CD8-positive, alpha-beta memory T cell (primary cell): ENCODE measurements around the gene TMEM101. TPM values are rescaled to one million over a fixed set of nuclear protein-coding genes. Genes with fewer than 3 reads are reported as not detected.

Source experiments
- CTCF ChIA-PET: fragments of 350-600 bp; sonication (Branson Sonifier 250); formaldehyde crosslinking; loops from one replicate; lab custom pipeline; 2021; ENCODE audit warnings: antibody characterized with exemption; lab: Charles Lee
- POLR2A ChIA-PET: fragments of 350-600 bp; sonication (Branson Sonifier 250); formaldehyde crosslinking; loops from one replicate; lab custom pipeline; 2021; ENCODE audit warnings: antibody characterized with exemption; lab: Charles Lee
- DNase-seq, 5 donors: peaks; one replicate each; pipeline versions ENCODE4 v3.0.0 to v3.0.0-alpha.2; 2020 to 2022; ENCODE audit warnings: mixed read lengths in 1 of 5
- H3K27ac ChIP-seq: one replicate; pipeline ENCODE4 v1.7.0; 2013; ENCODE audit warnings: low read depth, mild to moderate bottlenecking, low read length, moderate library complexity
- H3K27me3 ChIP-seq: 2 replicates; pipeline ENCODE4 v1.7.0; 2013; ENCODE audit warnings: low read length, mild to moderate bottlenecking; ENCODE audit not compliant: insufficient read depth, poor library complexity, severe bottlenecking
- H3K36me3 ChIP-seq: 2 replicates; pipeline ENCODE4 v1.7.0; 2013; ENCODE audit warnings: mild to moderate bottlenecking, low read length, moderate library complexity; ENCODE audit not compliant: insufficient read depth
- H3K4me1 ChIP-seq: 2 replicates; pipeline ENCODE4 v1.7.0; 2013; ENCODE audit warnings: mild to moderate bottlenecking, low read length, moderate library complexity; ENCODE audit not compliant: insufficient read depth
- H3K4me3 ChIP-seq: 2 replicates; pipeline ENCODE4 v1.7.0; 2013; ENCODE audit warnings: mild to moderate bottlenecking, low read length
- H3K9me3 ChIP-seq: 2 replicates; pipeline ENCODE4 v1.7.0; 2013; ENCODE audit warnings: mild to moderate bottlenecking, low read length
- H3K27ac Mint-ChIP-seq, 8 donors: one replicate each; pipeline ENCODE4 v1.8.0; 2020 to 2021; ENCODE audit warnings: mixed read lengths in 8 of 8, mild to moderate bottlenecking in 6 of 8, inconsistent platforms in 3 of 8, moderate library complexity in 3 of 8
- H3K27me3 Mint-ChIP-seq, 2 donors: one replicate each; pipeline ENCODE4 v1.8.0; 2020 to 2021; ENCODE audit warnings: mixed read lengths in 2 of 2, mild to moderate bottlenecking in 1 of 2, moderate library complexity in 1 of 2
- H3K36me3 Mint-ChIP-seq, 3 donors: one replicate each; pipeline ENCODE4 v1.8.0; 2020 to 2021; ENCODE audit warnings: mixed read lengths in 3 of 3, inconsistent platforms in 1 of 3, mild to moderate bottlenecking in 1 of 3
- H3K4me1 Mint-ChIP-seq, 3 donors: one replicate each; pipeline ENCODE4 v1.8.0; 2020 to 2021; ENCODE audit warnings: mixed read lengths in 3 of 3, inconsistent platforms in 1 of 3, mild to moderate bottlenecking in 1 of 3
- H3K4me3 Mint-ChIP-seq, 7 donors: one replicate each; pipeline ENCODE4 v1.8.0; 2020 to 2021; ENCODE audit warnings: mixed read lengths in 7 of 7, mild to moderate bottlenecking in 6 of 7, moderate library complexity in 4 of 7, inconsistent platforms in 2 of 7
- H3K9me3 Mint-ChIP-seq, 5 donors: one replicate each; pipeline ENCODE4 v1.8.0; 2020 to 2022; ENCODE audit warnings: mixed read lengths in 5 of 5, mild to moderate bottlenecking in 3 of 5, moderate library complexity in 2 of 5, inconsistent platforms in 1 of 5
- polyA plus RNA-seq: library from polyadenylated mRNA; unstranded; fragments of 300-500 nt; fragmentation: Illumina TruSeq; gene quantifications from one replicate; pipeline ENCODE4 v1.2.3, GENCODE V29; 2021
- total RNA-seq, 2 experiments: library from RNA; stranded (reverse); gene quantifications; one replicate each; pipeline ENCODE4 v1.2.3, GENCODE V29; 2021

The TMEM101 gene
- total and polyA plus RNA-seq, 3 experiments from 2014 or later, result 28.8 to 36.0 (median 32.5) TPM

- Histone ChIP-seq H3K27ac (no peak overlapping the region), H3K9me3 (no peaks in the 10 kb centered on the region), H3K4me3 (no peak overlapping the region), H3K4me1 (peaks cover 5% of the 10 kb centered on the region), H3K27me3 (peaks cover 14% of the 10 kb centered on the region), H3K36me3 (no peaks in the 10 kb centered on the region)
- Mint-ChIP-seq H3K27ac (no peak overlapping the region), H3K4me1 (peaks cover 0 to 7% (median 4%) of the 10 kb centered on the region in 3 donors), H3K36me3 (no peaks in the 10 kb centered on the region), H3K27me3 (peaks cover 38 to 73% of the 10 kb centered on the region in 2 donors), H3K4me3 (peak overlapping the region in 3 of 7 donors; percentile 25 to 75 (median 47)), H3K9me3 (no peaks in the 10 kb centered on the region)
- ChIA-PET POLR2A (no interaction called here), CTCF (no interaction called here)
- DNase-seq, result peak in 2 of 5 donors; percentile 16 to 49
Measured at GRCh38 chr17:43983515-43984411, 31.0 kb downstream of the TMEM101 start.

- peak overlapping the region in 2 of 7 donors; percentile 25 to 47 for H3K4me3 Mint-ChIP-seq
- H3K27ac Mint-ChIP-seq, result no peak overlapping the region
- peaks cover 5% of the 10 kb centered on the region for H3K4me1 ChIP-seq
- H3K36me3 Mint-ChIP-seq, result no peaks in the 10 kb centered on the region
- no peak for DNase-seq
- peaks cover 0 to 7% (median 4%) of the 10 kb centered on the region in 3 donors for H3K4me1 Mint-ChIP-seq
- no peaks in the 10 kb centered on the region for H3K9me3 Mint-ChIP-seq
- no peak overlapping the region for H3K4me3 ChIP-seq
- peaks cover 39 to 73% of the 10 kb centered on the region in 2 donors for H3K27me3 Mint-ChIP-seq
- H3K36me3 ChIP-seq, result no peaks in the 10 kb centered on the region
- no peak overlapping the region for H3K27ac ChIP-seq
- POLR2A ChIA-PET, result no interaction called here
- H3K27me3 ChIP-seq, result peaks cover 14% of the 10 kb centered on the region
- CTCF ChIA-PET, result no interaction called here
- no peaks in the 10 kb centered on the region for H3K9me3 ChIP-seq
Measured at GRCh38 chr17:43983196-43983514, 31.6 kb downstream of the TMEM101 start.

- Mint-ChIP-seq H3K9me3 (no peaks in the 10 kb centered on the region), H3K27ac (peak overlapping the region in 1 of 8 donors; percentile 88), H3K4me1 (peaks cover 0 to 7% (median under 1%) of the 10 kb centered on the region in 3 donors), H3K27me3 (peaks cover 35 to 64% of the 10 kb centered on the region in 2 donors), H3K36me3 (no peaks in the 10 kb centered on the region), H3K4me3 (no peak overlapping the region)
- peaks cover 5% of the 10 kb centered on the region for H3K4me1 ChIP-seq
- CTCF ChIA-PET, result no interaction called here
- no peaks in the 10 kb centered on the region for H3K9me3 ChIP-seq
- POLR2A ChIA-PET, result no interaction called here
- no peak overlapping the region for H3K27ac ChIP-seq
- H3K36me3 ChIP-seq, result no peaks in the 10 kb centered on the region
- H3K4me3 ChIP-seq, result no peak overlapping the region
- peaks cover 14% of the 10 kb centered on the region for H3K27me3 ChIP-seq
- DNase-seq, result no peak
Measured at GRCh38 chr17:43982171-43982570, 32.6 kb downstream of the TMEM101 start.

- H3K9me3 Mint-ChIP-seq, result no peaks in the 10 kb centered on the region
- no peak overlapping the region for H3K4me3 Mint-ChIP-seq
- H3K4me1 Mint-ChIP-seq, result peaks cover 0 to 7% (median 0%) of the 10 kb centered on the region in 3 donors
- POLR2A ChIA-PET, result no interaction called here
- DNase-seq, result no peak
- no peak overlapping the region for H3K27ac Mint-ChIP-seq
- Histone ChIP-seq H3K27me3 (peaks cover 7% of the 10 kb centered on the region), H3K4me1 (peaks cover 5% of the 10 kb centered on the region), H3K36me3 (no peaks in the 10 kb centered on the region), H3K4me3 (no peak overlapping the region), H3K27ac (no peak overlapping the region), H3K9me3 (no peaks in the 10 kb centered on the region)
- CTCF ChIA-PET, result interaction anchor here (0.7 to 1.0 kb wide), 2 partner anchors 36 to 101 kb away, joined by 3 to 4 read pairs; no protein-coding TSS in a partner anchor
- no peaks in the 10 kb centered on the region for H3K36me3 Mint-ChIP-seq
- peaks cover 33 to 48% of the 10 kb centered on the region in 2 donors for H3K27me3 Mint-ChIP-seq
Measured at GRCh38 chr17:43979671-43980070, 35.1 kb downstream of the TMEM101 start.

- Mint-ChIP-seq H3K4me3 (no peak overlapping the region), H3K27ac (no peak overlapping the region), H3K4me1 (peaks cover 0 to 7% (median 0%) of the 10 kb centered on the region in 3 donors), H3K36me3 (no peaks in the 10 kb centered on the region), H3K27me3 (peaks cover 28 to 47% of the 10 kb centered on the region in 2 donors), H3K9me3 (no peaks in the 10 kb centered on the region)
- H3K4me1 ChIP-seq, result peaks cover 5% of the 10 kb centered on the region
- POLR2A ChIA-PET, result no interaction called here
- CTCF ChIA-PET, result interaction anchor here (1.0 kb wide), 1 partner anchor 100 kb away, joined by 3 read pairs; no protein-coding TSS in a partner anchor
- peaks cover 7% of the 10 kb centered on the region for H3K27me3 ChIP-seq
- H3K36me3 ChIP-seq, result no peaks in the 10 kb centered on the region
- H3K4me3 ChIP-seq, result no peak overlapping the region
- no peak for DNase-seq
- H3K9me3 ChIP-seq, result no peaks in the 10 kb centered on the region
- no peak overlapping the region for H3K27ac ChIP-seq
Measured at GRCh38 chr17:43979011-43979410, 35.8 kb downstream of the TMEM101 start.

- peaks cover under 1% of the 10 kb centered on the region for H3K27me3 ChIP-seq
- no peaks in the 10 kb centered on the region for H3K36me3 ChIP-seq
- H3K9me3 ChIP-seq, result no peaks in the 10 kb centered on the region
- H3K4me1 ChIP-seq, result no peaks in the 10 kb centered on the region
- Mint-ChIP-seq H3K27me3 (peaks cover 25 to 49% of the 10 kb centered on the region in 2 donors), H3K27ac (no peak overlapping the region), H3K36me3 (no peaks in the 10 kb centered on the region), H3K4me3 (no peak overlapping the region), H3K9me3 (no peaks in the 10 kb centered on the region), H3K4me1 (peaks cover 0 to 2% (median 0%) of the 10 kb centered on the region in 3 donors)
- no peak overlapping the region for H3K27ac ChIP-seq
- CTCF ChIA-PET, result no interaction called here
- no peak for DNase-seq
- POLR2A ChIA-PET, result no interaction called here
- no peak overlapping the region for H3K4me3 ChIP-seq
Measured at GRCh38 chr17:43978078-43978477, 36.7 kb downstream of the TMEM101 start.

- no peak overlapping the region for H3K27ac ChIP-seq
- CTCF ChIA-PET, result no interaction called here
- H3K9me3 Mint-ChIP-seq, result no peaks in the 10 kb centered on the region
- peaks cover 19 to 42% of the 10 kb centered on the region in 2 donors for H3K27me3 Mint-ChIP-seq
- no peaks in the 10 kb centered on the region for H3K4me1 Mint-ChIP-seq
- no peaks in the 10 kb centered on the region for H3K36me3 ChIP-seq
- no peak overlapping the region for H3K4me3 Mint-ChIP-seq
- H3K4me3 ChIP-seq, result no peak overlapping the region
- no peaks in the 10 kb centered on the region for H3K4me1 ChIP-seq
- POLR2A ChIA-PET, result no interaction called here
- H3K36me3 Mint-ChIP-seq, result no peaks in the 10 kb centered on the region
- H3K9me3 ChIP-seq, result no peaks in the 10 kb centered on the region
- no peak for DNase-seq
- H3K27ac Mint-ChIP-seq, result no peak overlapping the region
- H3K27me3 ChIP-seq, result no peaks in the 10 kb centered on the region
Measured at GRCh38 chr17:43976963-43977837, 37.6 kb downstream of the TMEM101 start.

GRCh38 chr17:43975898-43976297 lies 38.9 kb downstream of the TMEM101 start:
- Mint-ChIP-seq H3K36me3 (no peaks in the 10 kb centered on the region), H3K4me3 (no peak overlapping the region), H3K27me3 (peaks cover 10 to 31% of the 10 kb centered on the region in 2 donors), H3K27ac (no peak overlapping the region), H3K4me1 (no peaks in the 10 kb centered on the region), H3K9me3 (no peaks in the 10 kb centered on the region)
- no peak overlapping the region for H3K27ac ChIP-seq
- no peaks in the 10 kb centered on the region for H3K4me1 ChIP-seq
- ChIA-PET POLR2A (no interaction called here), CTCF (no interaction called here)
- no peaks in the 10 kb centered on the region for H3K9me3 ChIP-seq
- H3K27me3 ChIP-seq, result no peaks in the 10 kb centered on the region
- no peak overlapping the region for H3K4me3 ChIP-seq
- no peaks in the 10 kb centered on the region for H3K36me3 ChIP-seq
- DNase-seq, result no peak
